Spleen (tissue), 7 donors: ENCODE results near the gene MT1F.

Experiments
- POLR2AphosphoS5 ChIP-seq, 3 donors: sonication (generic); formaldehyde crosslinking; IDR thresholded peaks; one replicate each; pipeline ENCODE4 v1.5.1; 2017; ENCODE audit warnings: antibody characterized with exemption in 3 of 3
- TF ChIP-seq, protein P1 (sequence below), 11 experiments: fragments of 200-600 bp in 7 of 11; fragments of 450-650 bp in 4 of 11; sonication (generic) in 4 of 11; IDR thresholded peaks in 8 of 11; conservative IDR thresholded peaks in 3 of 11; 1 replicate in 7 of 11; 2 replicates in 4 of 11; pipeline versions ENCODE4 v1.4.0 to v1.8.0; 2016 to 2021; ENCODE audit warnings: antibody characterized with exemption in 11 of 11, inconsistent platforms in 4 of 11, mild to moderate bottlenecking in 1 of 11
- donor health status: DM: no; HTN: no; CAD: no; lungs with moderate emphysema.
- donor health status: DM: no; HTN: no; CAD: no.
- donor health status: DM: no; HTN: no; CAD: no.

DNA sequence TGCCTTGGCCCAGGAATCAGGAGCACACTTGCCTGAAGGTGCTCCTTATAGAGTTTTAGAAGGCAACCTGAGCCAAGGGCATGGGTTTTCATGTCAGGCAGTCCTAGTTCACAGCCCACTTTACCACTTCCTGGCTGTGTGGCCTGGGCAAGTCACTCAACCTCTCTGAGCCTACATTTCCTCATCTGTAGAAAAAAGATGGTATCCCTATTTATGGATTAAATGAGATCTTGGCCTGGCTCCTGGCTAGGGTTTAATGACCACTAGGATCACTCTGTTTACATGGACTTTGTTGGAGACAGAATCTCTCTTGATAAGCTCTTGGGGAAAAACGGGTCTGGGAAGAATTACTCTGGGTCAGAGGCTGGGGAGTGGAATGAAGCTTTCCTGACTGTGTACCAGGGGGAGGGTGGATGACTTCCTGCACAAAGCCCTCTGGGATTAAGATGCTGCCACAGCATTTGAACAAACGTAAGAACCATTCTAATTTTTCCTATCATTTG, 47.1 kb upstream of the MT1F start:
- TF ChIP-seq, protein P1, sequence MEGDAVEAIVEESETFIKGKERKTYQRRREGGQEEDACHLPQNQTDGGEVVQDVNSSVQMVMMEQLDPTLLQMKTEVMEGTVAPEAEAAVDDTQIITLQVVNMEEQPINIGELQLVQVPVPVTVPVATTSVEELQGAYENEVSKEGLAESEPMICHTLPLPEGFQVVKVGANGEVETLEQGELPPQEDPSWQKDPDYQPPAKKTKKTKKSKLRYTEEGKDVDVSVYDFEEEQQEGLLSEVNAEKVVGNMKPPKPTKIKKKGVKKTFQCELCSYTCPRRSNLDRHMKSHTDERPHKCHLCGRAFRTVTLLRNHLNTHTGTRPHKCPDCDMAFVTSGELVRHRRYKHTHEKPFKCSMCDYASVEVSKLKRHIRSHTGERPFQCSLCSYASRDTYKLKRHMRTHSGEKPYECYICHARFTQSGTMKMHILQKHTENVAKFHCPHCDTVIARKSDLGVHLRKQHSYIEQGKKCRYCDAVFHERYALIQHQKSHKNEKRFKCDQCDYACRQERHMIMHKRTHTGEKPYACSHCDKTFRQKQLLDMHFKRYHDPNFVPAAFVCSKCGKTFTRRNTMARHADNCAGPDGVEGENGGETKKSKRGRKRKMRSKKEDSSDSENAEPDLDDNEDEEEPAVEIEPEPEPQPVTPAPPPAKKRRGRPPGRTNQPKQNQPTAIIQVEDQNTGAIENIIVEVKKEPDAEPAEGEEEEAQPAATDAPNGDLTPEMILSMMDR (IDR thresholded peaks at IDR 0.05 in 8 of 11, conservative IDR thresholded peaks at IDR 0.05 in 3 of 11), result no peak
- no peak for TF ChIP-seq POLR2AphosphoS5 (IDR thresholded peaks at IDR 0.05)
